Endodermal cell (in vitro differentiated cells): ENCODE measurements around the gene SLFN5. TPM values are rescaled to one million over a fixed set of nuclear protein-coding genes. Genes with fewer than 3 reads are reported as not detected.
"Not testable (repeated sequence)": the region's sequence is repeated elsewhere in the genome, so short reads cannot be mapped to it uniquely, and the experiment has no call there.

Source experiments
- DNase-seq: peaks from one replicate; pipeline ENCODE4 v3.0.0-alpha.2; 2017
- H3K27ac ChIP-seq: 2 replicates; pipeline ENCODE4 v1.5.1; 2013; ENCODE audit warnings: mild to moderate bottlenecking, low read depth, low read length, moderate library complexity
- H3K27me3 ChIP-seq: 2 replicates; pipeline ENCODE4 v1.6.1; 2013; ENCODE audit warnings: mild to moderate bottlenecking, low read length, moderate library complexity; ENCODE audit not compliant: insufficient read depth, control insufficient read depth, poor library complexity, severe bottlenecking
- H3K36me3 ChIP-seq: 2 replicates; pipeline ENCODE4 v1.7.0; 2013; ENCODE audit warnings: mild to moderate bottlenecking, low read length, moderate library complexity; ENCODE audit not compliant: control insufficient read depth, insufficient read depth
- H3K4me1 ChIP-seq: one replicate; pipeline ENCODE4 v1.7.0; 2013; ENCODE audit warnings: low read length; ENCODE audit not compliant: control insufficient read depth, insufficient read depth
- H3K4me3 ChIP-seq: 2 replicates; pipeline ENCODE4 v1.5.1; 2013; ENCODE audit warnings: mild to moderate bottlenecking, low read length, moderate library complexity
- H3K9ac ChIP-seq: 2 replicates; pipeline ENCODE4 v1.6.1; 2013; ENCODE audit warnings: mild to moderate bottlenecking, low read length, moderate library complexity; ENCODE audit not compliant: poor library complexity, severe bottlenecking; ENCODE audit errors: extremely low read depth
- H3K9me3 ChIP-seq: 2 replicates; pipeline ENCODE4 v1.6.1; 2013; ENCODE audit warnings: mild to moderate bottlenecking, low read length, moderate library complexity; ENCODE audit not compliant: control insufficient read depth
- H3K27ac Mint-ChIP-seq: 2 replicates; pipeline ENCODE4 v1.8.0; 2020; ENCODE audit warnings: mixed read lengths
- H3K27me3 Mint-ChIP-seq: 2 replicates; pipeline ENCODE4 v1.8.0; 2021; ENCODE audit warnings: mild to moderate bottlenecking, mixed read lengths; ENCODE audit not compliant: insufficient read depth
- H3K36me3 Mint-ChIP-seq: 2 replicates; pipeline ENCODE4 v1.8.0; 2020; ENCODE audit warnings: low read depth, mixed read lengths
- H3K4me1 Mint-ChIP-seq: 2 replicates; pipeline ENCODE4 v1.8.0; 2020; ENCODE audit warnings: mixed read lengths
- H3K4me3 Mint-ChIP-seq: 2 replicates; pipeline ENCODE4 v1.8.0; 2020; ENCODE audit warnings: mild to moderate bottlenecking, moderate library complexity, mixed read lengths
- H3K9me3 Mint-ChIP-seq: 2 replicates; pipeline ENCODE4 v1.8.0; 2020; ENCODE audit warnings: mild to moderate bottlenecking, mixed read lengths
- CTCF ChIP-seq: fragments of 200-600 bp; sonication (generic); conservative IDR thresholded peaks from 2 replicates; pipeline ENCODE4 v1.5.0; 2021; ENCODE audit warnings: antibody characterized with exemption, mild to moderate bottlenecking
- WGBS, 2 experiments: methylation state at CpG; one replicate each; pipeline versions ENCODE4 v1.1.5 to v1.1.7; 2013; ENCODE audit warnings: missing lambda C conversion rate in 2 of 2, mixed read lengths in 1 of 2; ENCODE audit not compliant: insufficient coverage in 1 of 2, insufficient read length in 1 of 2; 5-methylcytosine and 5-hydroxymethylcytosine counted together
- total RNA-seq, 2 donors: library from RNA; stranded (reverse); fragmentation: NEBNext Ultra II Directional in 1 of 2; extraction: Animal tissue kit (Norgen Biotek cat#: 25700) in 1 of 2; gene quantifications; 2 replicates in 1 of 2; 3 replicates in 1 of 2; pipeline ENCODE4 v1.2.1, GENCODE V29; 2021

The SLFN5 gene
- total RNA-seq, 2 donors from 2014 or later, result 12.4 TPM

DNA sequence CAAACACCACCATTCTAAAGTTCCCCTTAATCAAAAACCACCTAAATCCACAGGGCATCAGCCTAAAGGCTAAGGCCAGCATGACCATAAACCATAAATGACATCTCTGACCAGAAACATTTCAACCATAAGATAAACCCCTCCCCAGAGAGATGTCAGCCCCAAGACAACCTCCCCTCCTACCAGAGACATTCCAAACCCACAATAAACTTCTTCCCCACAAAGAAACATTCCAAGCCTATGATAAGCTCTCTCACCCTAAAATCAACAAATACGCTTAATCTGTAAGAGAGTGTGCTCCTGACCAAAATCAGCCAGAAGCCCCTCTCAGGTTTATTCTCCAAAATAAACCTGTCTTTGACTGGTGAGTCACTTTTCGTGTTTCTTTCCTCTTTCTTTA lies 54.8 kb downstream of the SLFN5 start:
- 88 to 100% methylated on average over 1 to 2 of the region's 2 CpGs for WGBS, 2 experiments
- DNase-seq, result no peak
- Histone ChIP-seq H3K9me3 (peaks cover 51% of the 10 kb centered on the region), H3K4me3 (no peak overlapping the region), H3K27ac (no peak overlapping the region), H3K9ac (no peak overlapping the region), H3K36me3 (no peaks in the 10 kb centered on the region), H3K27me3 (no peaks in the 10 kb centered on the region), H3K4me1 (no peaks in the 10 kb centered on the region)
- H3K27me3 Mint-ChIP-seq, result peaks cover 11% of the 10 kb centered on the region
- H3K4me1 Mint-ChIP-seq, result peaks cover 1% of the 10 kb centered on the region
- H3K9me3 Mint-ChIP-seq, result peaks cover 75% of the 10 kb centered on the region
- H3K27ac Mint-ChIP-seq, result no peak overlapping the region
- peaks cover 2% of the 10 kb centered on the region for H3K36me3 Mint-ChIP-seq
- H3K4me3 Mint-ChIP-seq, result no peak overlapping the region
- TF ChIP-seq CTCF, result no peak

DNA sequence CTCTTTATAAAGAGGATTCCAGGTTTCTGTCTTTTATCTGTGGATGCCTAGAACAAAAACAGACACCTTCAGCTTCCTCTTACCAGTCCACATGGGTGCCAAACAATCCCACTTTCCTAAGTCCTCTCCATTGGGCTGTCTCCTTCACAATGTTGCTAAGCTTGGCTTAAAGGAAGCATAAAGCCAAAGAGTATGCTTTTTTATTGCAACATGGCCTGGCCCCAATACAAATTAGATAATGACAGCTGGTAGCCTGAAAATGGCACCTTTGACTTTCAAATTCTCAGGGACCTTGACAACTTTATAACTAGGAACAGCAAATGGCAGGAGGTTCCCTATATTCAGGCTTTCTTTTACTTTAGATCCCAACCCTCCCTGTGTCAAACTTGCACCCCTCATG lies 55.8 kb downstream of the SLFN5 start:
- H3K27ac Mint-ChIP-seq, result no peak overlapping the region
- H3K27ac ChIP-seq, result no peak overlapping the region

GRCh38 chr17:35299135-35299534 lies 56.3 kb downstream of the SLFN5 start:
- WGBS, 2 experiments, result 89 to 98% methylated on average over 5 of the region's 5 CpGs
- no peak overlapping the region for H3K27ac Mint-ChIP-seq
- Histone ChIP-seq H3K4me1 (no peaks in the 10 kb centered on the region), H3K27me3 (no peaks in the 10 kb centered on the region), H3K4me3 (no peak overlapping the region), H3K36me3 (no peaks in the 10 kb centered on the region), H3K9me3 (peaks cover 51% of the 10 kb centered on the region), H3K27ac (no peak overlapping the region), H3K9ac (no peak overlapping the region)
- DNase-seq, result no peak
- H3K27me3 Mint-ChIP-seq, result peaks cover 14% of the 10 kb centered on the region
- H3K4me1 Mint-ChIP-seq, result no peaks in the 10 kb centered on the region
- no peak for TF ChIP-seq CTCF
- peaks cover 2% of the 10 kb centered on the region for H3K36me3 Mint-ChIP-seq
- H3K4me3 Mint-ChIP-seq, result no peak overlapping the region
- H3K9me3 Mint-ChIP-seq, result peaks cover 90% of the 10 kb centered on the region

More for the DNA sequence above, 55.8 kb downstream of the SLFN5 start:
- H3K4me1 Mint-ChIP-seq, result no peaks in the 10 kb centered on the region
- DNase-seq, result no peak
- Histone ChIP-seq H3K9ac (no peak overlapping the region), H3K27me3 (no peaks in the 10 kb centered on the region), H3K4me3 (no peak overlapping the region), H3K9me3 (peaks cover 51% of the 10 kb centered on the region), H3K36me3 (no peaks in the 10 kb centered on the region), H3K4me1 (no peaks in the 10 kb centered on the region)
- H3K36me3 Mint-ChIP-seq, result peaks cover 2% of the 10 kb centered on the region
- H3K27me3 Mint-ChIP-seq, result peaks cover 11% of the 10 kb centered on the region
- H3K9me3 Mint-ChIP-seq, result peaks cover 85% of the 10 kb centered on the region
- H3K4me3 Mint-ChIP-seq, result no peak overlapping the region
- no peak for TF ChIP-seq CTCF

DNA sequence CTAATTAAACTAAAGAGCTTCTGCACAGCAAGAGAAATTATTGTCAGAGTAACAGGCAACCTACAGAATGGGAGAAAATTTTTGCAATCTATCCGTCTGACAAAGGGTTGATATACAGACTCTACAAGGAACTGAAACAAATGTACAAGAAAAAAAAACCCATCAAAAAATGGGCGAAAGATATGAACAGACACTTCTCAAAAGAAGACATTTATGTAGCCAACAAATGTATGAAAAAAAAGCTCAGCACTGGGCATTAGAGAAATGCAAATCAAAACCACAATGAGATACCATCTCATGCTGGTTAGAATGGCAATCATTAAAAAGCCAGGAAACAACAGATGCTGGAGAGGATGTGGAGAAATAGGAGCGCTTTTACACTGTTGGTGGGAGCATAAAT lies 66.5 kb downstream of the SLFN5 start:
- H3K4me3 Mint-ChIP-seq, H3K27me3 ChIP-seq, H3K9me3 ChIP-seq, H3K27ac ChIP-seq, H3K9ac ChIP-seq, DNase-seq, H3K36me3 Mint-ChIP-seq, H3K4me1 ChIP-seq, H3K4me3 ChIP-seq, H3K27ac Mint-ChIP-seq, H3K36me3 ChIP-seq, H3K9me3 Mint-ChIP-seq: not testable (repeated sequence)
- 88 to 92% methylated on average over 3 of the region's 3 CpGs for WGBS, 2 experiments
- Mint-ChIP-seq H3K4me1 (peaks cover 16% of the 10 kb centered on the region), H3K27me3 (peaks cover 18% of the 10 kb centered on the region)
